Stimulated activated CD4-positive, alpha-beta T cell treated with anti-CD3 and anti-CD28 coated beads, TNF-alpha, amount 100 ng/mL, for 1 hour (primary cell): Measurements from ENCODE around the gene FTL.

Source experiments
- DNase-seq, 3 donors: peaks; one replicate each; pipeline ENCODE4 v3.0.0-alpha.2; 2020; ENCODE audit warnings: low read depth in 3 of 3, low spot score in 1 of 3

The FTL gene

GRCh38 chr19:48990400-48990799 lies 25.3 kb downstream of the FTL start:
- no peak for DNase-seq

- no peak for DNase-seq
Observed at GRCh38 chr19:48991011-48991609, 26.0 kb downstream of the FTL start.

GRCh38 chr19:48991873-48992580 lies 26.9 kb downstream of the FTL start:
- no peak for DNase-seq

- no peak for DNase-seq
Observed at GRCh38 chr19:48992581-48993174, 27.6 kb downstream of the FTL start.

GRCh38 chr19:48993175-48994034 lies 28.3 kb downstream of the FTL start, which contains the start of the genes GYS1 and RUVBL2:
TSS of gene GYS1 (minus strand) at chr19:48993309. CDS start at chr19:48993112, 197 bp downstream.
TSS of gene RUVBL2 (plus strand) at chr19:48993887. CDS start at chr19:48993912, 25 bp downstream.
- peak; percentile 97 to 99 (median 99) for DNase-seq

- no peak for DNase-seq
Observed at GRCh38 chr19:48994035-48994386, 28.9 kb downstream of the FTL start.

GRCh38 chr19:48997972-48998371 lies 32.9 kb downstream of the FTL start:
- DNase-seq: peak in 1 of 3 donors; percentile 25

- DNase-seq: peak; percentile 26 to 45 (median 44)
Observed at GRCh38 chr19:48999481-49000325, 34.6 kb downstream of the FTL start.

- DNase-seq: no peak
Observed at GRCh38 chr19:49004133-49004532, 39.0 kb downstream of the FTL start.

GRCh38 chr19:49004964-49005614 lies 40.0 kb downstream of the FTL start:
- DNase-seq: no peak

- DNase-seq: no peak
Observed at GRCh38 chr19:49006905-49007304, 41.8 kb downstream of the FTL start.

- DNase-seq: no peak
Observed at GRCh38 chr19:49009828-49010227, 44.7 kb downstream of the FTL start.

- DNase-seq: no peak
Observed at GRCh38 chr19:49010453-49010852, 45.3 kb downstream of the FTL start.

GRCh38 chr19:49011194-49011593 lies 46.1 kb downstream of the FTL start:
- no peak for DNase-seq

- DNase-seq: no peak
Observed at GRCh38 chr19:49014123-49014869, 49.2 kb downstream of the FTL start.

- no peak for DNase-seq
Observed at GRCh38 chr19:49014870-49015255, 49.8 kb downstream of the FTL start.

- DNase-seq: no peak
Observed at GRCh38 chr19:49016067-49016839, 51.1 kb downstream of the FTL start.
